Measurements from ENCODE around the gene DDI2. TPM values are rescaled to one million over a fixed set of nuclear protein-coding genes. Genes with fewer than 3 reads are reported as not detected.

Gene DDI2
- total RNA-seq, 2 experiments from 2014 or later, result 23.5 to 40.8 TPM

GRCh38 chr1:15618655-15619525 lies 1.6 kb downstream of the DDI2 start:
- H3K36me3 ChIP-seq (ENCODE audit: insufficient read depth, low read length), result peaks cover 36% of the 10 kb centered on the region
- CTCF ChIA-PET (ENCODE audit: unreplicated experiment), result no interaction called here
- H3K9me3 ChIP-seq (ENCODE audit: low read length), result no peaks in the 10 kb centered on the region
- H3K4me1 ChIP-seq (ENCODE audit: insufficient read depth, low read length, poor library complexity, severe bottlenecking), result peaks cover 28% of the 10 kb centered on the region
- H3K79me2 ChIP-seq (ENCODE audit: insufficient read depth, low read depth, low read length), result peaks cover 66% of the 10 kb centered on the region
- DNase-seq (ENCODE audit: low spot score), result no peak
- H3K4me2 ChIP-seq (ENCODE audit: low read length), result peak overlapping the region; percentile 92
- no peaks in the 10 kb centered on the region for H3K9me2 ChIP-seq (ENCODE audit: insufficient read depth, low read length)
- peak overlapping the region; percentile 71 for H3K27ac ChIP-seq (ENCODE audit: low read depth, low read length, poor library complexity, severe bottlenecking)
- intact Hi-C loops (cut with micrococcal nuclease; ENCODE audit: unreplicated experiment), result loop anchor here (1.0 kb wide), 1 partner anchor 48 kb away; no protein-coding TSS in a partner anchor
- H2AFZ ChIP-seq (ENCODE audit: low read length), result no peak overlapping the region; the same call in 1 of the 2 replicates
- peaks cover 12% of the 10 kb centered on the region; the same call in 1 of the 2 replicates for H4K20me1 ChIP-seq (ENCODE audit: insufficient read depth, low read length)
- H3K4me3 ChIP-seq (ENCODE audit: low read depth, low read length, poor library complexity, severe bottlenecking), result peak overlapping the region; percentile 99
- BruUV-seq (replicated peaks), result TSS peak; percentile 80
- no peak for TF ChIP-seq EZH2phosphoT487 (IDR thresholded peaks at IDR 0.05; ENCODE audit: borderline replicate concordance, low read depth, low read length)
- no peak for TF ChIP-seq CTCF (conservative IDR thresholded peaks at IDR 0.05; ENCODE audit: low read length)
- POLR2A ChIA-PET, result interaction anchor here (0.7 to 1.6 kb wide), 7 partner anchors 8 to 78 kb away, joined by 3 to 10 read pairs (median 4); no protein-coding TSS in a partner anchor

GRCh38 chr1:15620155-15620545 lies 2.9 kb downstream of the DDI2 start:
- intact Hi-C loops (cut with micrococcal nuclease; ENCODE audit: unreplicated experiment), result no loop called here
- peaks cover 12% of the 10 kb centered on the region for H4K20me1 ChIP-seq (ENCODE audit: insufficient read depth, low read length)
- H3K9me3 ChIP-seq (ENCODE audit: low read length), result no peaks in the 10 kb centered on the region
- DNase-seq (ENCODE audit: low spot score), result no peak
- no peak overlapping the region for H2AFZ ChIP-seq (ENCODE audit: low read length)
- ChIA-PET CTCF (ENCODE audit: unreplicated experiment) (no interaction called here), POLR2A (interaction anchor here (1.0 kb wide), 1 partner anchor 45 kb away, joined by 3 read pairs; no protein-coding TSS in a partner anchor)
- no peak overlapping the region for H3K4me3 ChIP-seq (ENCODE audit: low read depth, low read length, poor library complexity, severe bottlenecking)
- peaks cover 28% of the 10 kb centered on the region for H3K4me1 ChIP-seq (ENCODE audit: insufficient read depth, low read length, poor library complexity, severe bottlenecking)
- H3K36me3 ChIP-seq (ENCODE audit: insufficient read depth, low read length), result peaks cover 36% of the 10 kb centered on the region
- TF ChIP-seq CTCF (conservative IDR thresholded peaks at IDR 0.05; ENCODE audit: low read length) (no peak), EZH2phosphoT487 (IDR thresholded peaks at IDR 0.05; ENCODE audit: borderline replicate concordance, low read depth, low read length) (no peak)
- peaks cover 78% of the 10 kb centered on the region for H3K79me2 ChIP-seq (ENCODE audit: insufficient read depth, low read depth, low read length)
- peak overlapping the region; percentile 18 for H3K4me2 ChIP-seq (ENCODE audit: low read length)
- H3K27ac ChIP-seq (ENCODE audit: low read depth, low read length, poor library complexity, severe bottlenecking), result no peak overlapping the region
- BruUV-seq (replicated peaks), result TSS peak; percentile 6
- H3K9me2 ChIP-seq (ENCODE audit: insufficient read depth, low read length), result no peaks in the 10 kb centered on the region
